Breast epithelium (tissue), 3 donors: ENCODE results near the gene KAT6B.

ENCODE experiments used
- CTCF ChIP-seq, 3 donors: fragments of 450-650 bp; IDR thresholded peaks; one replicate each; pipeline ENCODE4 v1.5.1; 2016 to 2017; ENCODE audit warnings: antibody characterized with exemption in 3 of 3, mild to moderate bottlenecking in 3 of 3, moderate library complexity in 3 of 3
- POLR2AphosphoS5 ChIP-seq, 3 donors: sonication (generic); formaldehyde crosslinking; IDR thresholded peaks; one replicate each; pipeline ENCODE4 v1.6.1; 2017; ENCODE audit warnings: antibody characterized with exemption in 3 of 3

GRCh38 chr10:74917481-74918077 is 91.2 kb downstream of the KAT6B start:
- TF ChIP-seq CTCF (IDR thresholded peaks at IDR 0.05), result no peak
- no peak for TF ChIP-seq POLR2AphosphoS5 (IDR thresholded peaks at IDR 0.05)
